Brain microvascular endothelial cell (primary cell): ENCODE data around the gene ANKRD13A.

ENCODE experiments used
- DNase-seq: peaks from one replicate; pipeline ENCODE4 v3.0.0-alpha.2; 2020
- H3K27ac ChIP-seq: fragments of 250-450 bp; sonication (Bioruptor Pico); 2 replicates; pipeline ENCODE4 v1.5.1; 2020; ENCODE audit warnings: mild to moderate bottlenecking, moderate library complexity
- H3K27me3 ChIP-seq: fragments of 250-450 bp; sonication (Bioruptor Pico); replicated peaks from 2 replicates; pipeline ENCODE4 v1.5.1; 2020; ENCODE audit warnings: mild to moderate bottlenecking
- H3K36me3 ChIP-seq: fragments of 250-450 bp; sonication (Bioruptor Pico); replicated peaks from 2 replicates; pipeline ENCODE4 v1.5.1; 2020; ENCODE audit warnings: mild to moderate bottlenecking
- H3K4me3 ChIP-seq: 2 replicates; pipeline ENCODE4 v1.5.1; 2011; ENCODE audit warnings: low read depth, mild to moderate bottlenecking, control low read depth, low read length, moderate library complexity
- CTCF ChIP-seq: IDR thresholded peaks from 2 replicates; pipeline ENCODE4 v1.5.1; 2011; ENCODE audit warnings: low read depth, mild to moderate bottlenecking, moderate library complexity, low read length, control low read depth, inconsistent platforms; ENCODE audit errors: missing control alignments
- in situ Hi-C: cut with HindIII; loops from 2 replicates; pipeline ENCODE4 v1.10.0; 2017; ENCODE audit warnings: low sequenced_read_pairs, low pct_ligation_motif_present

The ANKRD13A gene

GRCh38 chr12:110028323-110028722 lies 29.1 kb downstream of the ANKRD13A start:
- Histone ChIP-seq H3K27me3 (no peaks in the 10 kb centered on the region), H3K27ac (no peak overlapping the region), H3K4me3 (no peak overlapping the region), H3K36me3 (peaks cover 14% of the 10 kb centered on the region)
- no peak for TF ChIP-seq CTCF
- in situ Hi-C loops: no loop called here
- DNase-seq: no peak

- no peak overlapping the region for H3K4me3 ChIP-seq
- peaks cover 22% of the 10 kb centered on the region for H3K36me3 ChIP-seq
- no peak overlapping the region for H3K27ac ChIP-seq
- no peaks in the 10 kb centered on the region for H3K27me3 ChIP-seq
- no peak for DNase-seq
- TF ChIP-seq CTCF: no peak
- in situ Hi-C loops: no loop called here
Observed at GRCh38 chr12:110029290-110029815, 30.1 kb downstream of the ANKRD13A start.

- no peak overlapping the region for H3K4me3 ChIP-seq
- in situ Hi-C loops: no loop called here
- TF ChIP-seq CTCF: no peak
- DNase-seq: no peak
- no peak overlapping the region for H3K27ac ChIP-seq
- peaks cover 24% of the 10 kb centered on the region for H3K36me3 ChIP-seq
- no peaks in the 10 kb centered on the region for H3K27me3 ChIP-seq
Observed at GRCh38 chr12:110033888-110034287, 34.7 kb downstream of the ANKRD13A start.

- Histone ChIP-seq H3K36me3 (peaks cover 16% of the 10 kb centered on the region), H3K27me3 (no peaks in the 10 kb centered on the region), H3K4me3 (no peak overlapping the region), H3K27ac (no peak overlapping the region)
- in situ Hi-C loops: no loop called here
- DNase-seq: no peak
- TF ChIP-seq CTCF: no peak
Observed at GRCh38 chr12:110035534-110036104, 36.4 kb downstream of the ANKRD13A start.

GRCh38 chr12:110037315-110037714 lies 38.1 kb downstream of the ANKRD13A start:
- H3K36me3 ChIP-seq: peaks cover 24% of the 10 kb centered on the region
- no peak overlapping the region for H3K27ac ChIP-seq
- no peak for TF ChIP-seq CTCF

GRCh38 chr12:110038741-110039084 lies 39.5 kb downstream of the ANKRD13A start:
- H3K27ac ChIP-seq: peak overlapping the region; percentile 89
- no peak overlapping the region for H3K4me3 ChIP-seq
- DNase-seq: no peak
- TF ChIP-seq CTCF: no peak
- H3K27me3 ChIP-seq: no peaks in the 10 kb centered on the region
- H3K36me3 ChIP-seq: peaks cover 27% of the 10 kb centered on the region
- in situ Hi-C loops: no loop called here

More at GRCh38 chr12:110037315-110037714, 38.1 kb downstream of the ANKRD13A start:
- Histone ChIP-seq H3K4me3 (no peak overlapping the region), H3K27me3 (no peaks in the 10 kb centered on the region)
- in situ Hi-C loops: no loop called here
- no peak for DNase-seq
